RCC 7860 (cell line): ENCODE measurements around the gene PEAK1.
"Not testable (repeated sequence)": the region's sequence is repeated elsewhere in the genome, so short reads cannot be mapped to it uniquely, and the experiment has no call there.

Source experiments
- DNase-seq: peaks from one replicate; pipeline ENCODE4 v3.0.0-alpha.2; 2015; ENCODE audit warnings: low spot score
- FAIRE-seq: peaks from 2 replicates; lab custom pipeline; 2012; peaks lifted over from hg19 to GRCh38; lab: Jason Lieb, UNC

PEAK1 gene

DNA sequence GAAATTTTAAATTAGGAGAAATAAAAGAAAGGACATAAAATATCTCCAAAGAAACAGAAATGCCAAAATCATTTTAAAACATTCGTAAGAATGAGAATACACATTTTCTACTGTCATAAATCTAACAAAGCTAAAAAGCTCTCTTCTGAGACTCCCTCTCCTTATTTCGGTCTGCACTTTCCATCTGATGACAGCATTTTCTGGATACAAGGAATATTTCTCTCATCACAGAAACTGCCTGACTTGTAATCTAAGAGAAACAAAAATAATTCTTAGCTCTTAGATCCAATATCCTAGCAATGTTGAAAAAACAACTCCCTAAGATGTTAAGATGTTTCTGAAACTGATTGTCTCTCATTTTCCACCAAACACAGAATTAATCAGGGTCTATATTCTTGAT is 93.5 kb downstream of the PEAK1 start:
- DNase-seq, result no peak
- no peak for FAIRE-seq

- FAIRE-seq (no peak), DNase-seq (no peak)
Observed at GRCh38 chr15:77312523-77312922, 107.4 kb downstream of the PEAK1 start.

DNA sequence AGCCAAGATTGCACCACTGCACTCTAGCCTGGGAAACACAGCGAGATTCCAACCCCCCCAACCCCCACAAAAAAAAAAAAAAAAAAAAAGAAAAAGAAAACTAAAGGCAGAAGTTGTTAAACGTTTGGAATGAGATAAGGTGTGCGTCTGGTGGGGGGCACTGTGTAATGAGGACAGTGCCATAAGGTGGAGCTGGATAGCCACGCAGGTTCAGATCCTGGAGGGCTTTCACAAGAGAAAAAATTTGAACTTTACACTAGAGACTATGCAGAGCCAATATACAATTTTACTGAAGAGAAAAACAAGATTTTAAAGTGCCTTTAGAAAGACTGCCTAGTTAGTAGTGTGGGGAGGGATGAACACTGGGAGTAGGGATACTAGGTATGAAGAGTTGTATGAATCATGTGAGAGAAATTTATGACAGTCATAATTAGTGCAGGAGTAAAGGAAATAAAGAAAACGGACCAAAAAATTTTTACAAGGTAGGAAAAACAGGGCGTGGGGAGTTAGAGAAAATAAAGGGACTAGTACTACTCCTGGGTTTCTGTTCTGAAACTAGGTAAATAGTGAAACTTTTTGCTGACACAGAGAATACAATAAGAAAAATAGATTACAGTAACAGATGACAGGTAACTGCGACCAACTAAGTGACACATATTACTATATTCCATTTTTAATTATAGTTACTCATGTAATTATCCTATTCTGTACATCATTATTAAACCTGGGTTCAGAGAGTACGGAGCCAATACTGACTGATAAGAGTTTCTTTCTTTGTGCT is 108.1 kb downstream of the PEAK1 start:
- no peak for DNase-seq
- FAIRE-seq, result no peak

GRCh38 chr15:77311020-77311419 is 108.9 kb downstream of the PEAK1 start:
- DNase-seq (no peak), FAIRE-seq (no peak)

GRCh38 chr15:77309392-77309791 is 110.5 kb downstream of the PEAK1 start:
- no peak for FAIRE-seq
- no peak for DNase-seq

GRCh38 chr15:77305953-77306352 is 114.0 kb downstream of the PEAK1 start:
- DNase-seq, result no peak

GRCh38 chr15:77296773-77297337 is 123.0 kb downstream of the PEAK1 start:
- no peak for FAIRE-seq

More at GRCh38 chr15:77305953-77306352, 114.0 kb downstream of the PEAK1 start:
- FAIRE-seq, result no peak

GRCh38 chr15:77295446-77295845 is 124.5 kb downstream of the PEAK1 start:
- DNase-seq, result no peak
- FAIRE-seq, result no peak

More at GRCh38 chr15:77296773-77297337, 123.0 kb downstream of the PEAK1 start:
- no peak for DNase-seq

GRCh38 chr15:77292969-77293558 is 126.8 kb downstream of the PEAK1 start:
- DNase-seq, result no peak
- no peak for FAIRE-seq

GRCh38 chr15:77291107-77291506 is 128.8 kb downstream of the PEAK1 start:
- DNase-seq, result no peak
- no peak for FAIRE-seq

DNA sequence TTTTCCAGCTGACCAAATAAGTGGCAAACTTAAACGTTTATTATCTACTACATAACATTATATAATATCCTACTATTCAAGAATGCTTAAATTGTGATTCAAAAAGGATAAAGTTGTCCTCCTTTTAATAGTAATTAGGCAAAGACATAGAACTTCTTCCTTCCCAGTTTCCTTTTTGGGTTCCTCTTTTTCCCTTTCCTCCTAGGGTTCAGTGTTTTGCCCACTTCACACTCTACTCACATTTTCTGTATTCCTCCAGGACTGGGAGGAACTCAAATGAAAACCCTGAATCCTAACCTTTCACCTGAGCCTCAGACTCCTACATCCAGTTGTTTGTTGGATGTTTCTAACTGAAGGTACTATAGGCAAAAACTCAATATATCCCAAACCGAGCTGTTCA is 132.5 kb downstream of the PEAK1 start:
- FAIRE-seq (no peak), DNase-seq (no peak)

DNA sequence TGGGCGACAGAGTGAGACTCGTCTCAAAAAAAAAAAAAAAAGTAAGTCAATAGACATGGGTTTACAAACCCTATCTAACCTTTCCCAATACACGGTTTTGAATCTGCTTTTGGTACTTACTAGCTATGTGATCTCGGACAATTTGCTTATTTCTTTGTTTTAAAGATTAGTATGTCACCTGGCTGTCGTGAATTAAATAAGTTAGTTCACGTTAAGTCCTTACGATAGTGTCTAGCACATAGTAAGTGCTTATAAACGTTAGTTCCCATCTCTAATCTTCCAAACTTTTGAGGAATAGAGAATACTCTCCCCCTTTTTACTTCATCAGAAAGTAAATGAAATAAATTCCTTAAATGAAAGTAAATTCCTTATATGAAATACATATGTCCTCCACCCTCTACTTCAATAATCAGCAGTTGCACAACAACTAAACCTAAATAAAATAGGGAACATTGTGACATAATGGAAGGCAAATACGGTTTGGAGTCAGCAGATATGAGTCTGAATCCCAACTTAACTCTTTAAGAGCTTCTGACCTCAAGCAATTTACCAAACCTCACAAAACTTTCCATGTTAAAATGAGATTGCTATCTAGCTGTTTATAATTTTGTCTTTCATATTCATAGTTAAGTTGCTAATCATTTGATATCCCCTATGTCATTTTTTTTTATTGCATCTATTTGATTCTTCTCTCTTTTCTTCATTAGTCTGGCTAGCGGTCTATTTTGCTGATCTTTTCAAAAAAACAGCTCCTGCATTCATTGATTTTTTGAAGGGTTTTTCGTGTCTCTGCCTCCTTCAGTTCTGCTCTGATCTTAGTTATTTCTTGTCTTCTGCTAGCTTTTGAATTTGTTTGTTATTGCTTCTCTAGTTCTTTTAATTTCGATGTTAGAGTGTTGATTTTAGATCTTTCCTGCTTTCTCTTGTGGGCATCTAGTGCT is 134.6 kb downstream of the PEAK1 start:
- DNase-seq (no peak), FAIRE-seq (no peak)

GRCh38 chr15:77282333-77282732 is 137.6 kb downstream of the PEAK1 start:
- FAIRE-seq (no peak), DNase-seq (no peak)

GRCh38 chr15:77276943-77277342 is 143.0 kb downstream of the PEAK1 start:
- DNase-seq, result no peak
- no peak for FAIRE-seq

GRCh38 chr15:77276096-77276495 is 143.8 kb downstream of the PEAK1 start:
- FAIRE-seq, result no peak

DNA sequence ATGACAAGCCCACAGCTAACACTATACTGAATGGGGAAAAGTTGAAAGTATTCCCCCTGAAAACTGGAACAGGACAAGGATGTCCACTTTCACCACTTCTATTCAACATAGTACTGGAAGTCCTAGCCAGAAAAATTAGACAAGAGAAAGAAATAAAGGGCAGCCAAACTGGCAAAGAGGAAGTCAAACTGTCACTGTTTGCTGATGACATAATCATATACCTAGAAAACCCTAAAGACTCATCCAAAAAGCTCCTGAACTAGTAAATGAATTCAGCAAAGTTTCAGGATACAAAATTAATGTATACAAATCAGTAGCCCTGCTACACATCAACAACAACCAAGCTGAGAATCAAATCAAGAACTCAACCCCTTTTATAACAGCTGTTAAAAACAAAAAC is 146.8 kb downstream of the PEAK1 start:
- not testable (repeated sequence) for FAIRE-seq, DNase-seq

More at GRCh38 chr15:77276096-77276495, 143.8 kb downstream of the PEAK1 start:
- no peak for DNase-seq

DNA sequence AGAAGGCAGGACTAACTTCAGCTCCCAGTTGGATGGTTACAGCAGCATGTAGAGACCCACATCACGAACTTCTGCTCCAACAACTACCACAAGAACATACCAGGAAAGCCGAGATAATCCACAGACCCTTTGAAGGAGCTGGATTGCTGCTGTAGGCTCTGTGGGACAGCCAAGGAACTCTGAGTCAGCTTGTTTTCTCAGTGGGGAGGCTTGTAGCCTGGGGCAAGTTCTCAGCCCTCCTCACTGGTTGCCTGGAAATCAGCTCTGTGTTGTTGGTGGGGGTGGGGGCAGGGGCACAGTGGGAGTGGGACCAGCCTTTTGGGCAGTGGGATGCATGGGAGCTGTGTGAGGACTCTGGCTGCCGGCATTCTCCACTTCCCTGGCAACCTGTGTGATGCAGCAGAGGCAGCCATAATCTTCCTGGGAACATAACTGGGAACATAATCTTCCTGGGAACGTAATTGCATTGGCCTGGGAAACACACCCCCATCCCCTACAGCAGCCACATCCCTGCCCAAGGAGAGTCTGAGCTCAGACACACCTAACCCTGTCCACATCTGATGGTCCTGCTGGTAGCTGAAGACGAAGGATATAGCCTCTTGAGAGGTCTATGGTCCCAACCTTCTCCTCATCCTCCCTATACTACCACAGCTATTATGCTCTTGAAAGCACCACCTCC is 153.1 kb downstream of the PEAK1 start:
- DNase-seq (no peak), FAIRE-seq (no peak)

- DNase-seq (no peak), FAIRE-seq (no peak)
Observed at GRCh38 chr15:77255385-77255784, 164.5 kb downstream of the PEAK1 start.

GRCh38 chr15:77251662-77252061 is 168.2 kb downstream of the PEAK1 start:
- FAIRE-seq, result no peak
- no peak for DNase-seq

GRCh38 chr15:77247116-77247515 is 172.8 kb downstream of the PEAK1 start:
- DNase-seq, result no peak
- FAIRE-seq, result no peak
